AML-193 (cell line): ENCODE results near the gene FAM83G.
"Not testable (repeated sequence)": the region's sequence is repeated elsewhere in the genome, so short reads cannot be mapped to it uniquely, and the experiment has no call there.

Source experiments
- DNase-seq, 2 experiments: peaks; one replicate each; lab custom pipeline; 2025; lab: John Stamatoyannopoulos, UW

The FAM83G gene

DNA sequence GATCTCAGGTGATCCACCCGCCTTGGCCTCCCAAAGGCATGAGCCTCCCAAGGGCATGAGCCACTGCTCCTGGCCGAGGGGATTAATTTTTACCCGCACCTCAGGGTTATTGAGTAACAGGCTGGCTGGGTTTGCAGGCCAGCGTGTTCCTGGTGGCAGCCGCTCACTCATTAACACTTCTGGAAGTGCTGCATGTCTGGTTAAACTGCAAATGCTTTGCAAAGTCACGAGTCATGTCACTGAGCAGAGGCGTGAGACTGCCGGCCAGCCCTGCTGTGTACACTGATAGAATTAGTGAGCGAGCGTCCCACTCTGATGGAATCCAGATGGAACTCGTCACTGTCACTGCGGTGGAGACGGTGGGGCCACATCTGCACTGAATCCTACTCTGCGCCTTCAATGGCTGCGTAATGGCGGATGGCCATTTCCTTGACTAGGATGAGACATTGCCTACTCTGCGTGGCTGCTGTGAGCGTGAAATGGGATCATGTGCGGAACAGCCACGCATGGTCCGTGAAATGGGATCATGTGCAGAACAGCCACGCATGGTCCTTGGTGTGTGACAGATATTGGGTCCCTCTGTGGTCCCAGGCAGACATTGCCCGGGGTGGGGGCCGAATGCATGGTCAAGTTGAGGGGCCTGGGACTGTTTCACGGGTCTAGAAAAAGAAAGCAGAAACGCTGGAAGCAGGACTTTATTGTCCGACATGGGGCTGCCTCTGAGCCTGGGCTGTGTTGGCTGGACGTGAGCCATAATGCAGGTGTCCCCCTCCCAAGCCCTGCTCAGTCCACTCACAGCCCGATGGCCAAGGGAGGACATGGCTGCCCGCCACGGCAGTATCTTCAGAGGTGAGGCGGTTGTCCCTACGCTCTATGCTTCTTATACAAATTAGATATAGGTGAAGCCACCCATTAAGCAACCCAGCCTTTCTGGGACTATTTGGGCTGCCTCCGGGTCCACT lies 53.3 kb downstream of the FAM83G start:
- DNase-seq, result no peak

DNA sequence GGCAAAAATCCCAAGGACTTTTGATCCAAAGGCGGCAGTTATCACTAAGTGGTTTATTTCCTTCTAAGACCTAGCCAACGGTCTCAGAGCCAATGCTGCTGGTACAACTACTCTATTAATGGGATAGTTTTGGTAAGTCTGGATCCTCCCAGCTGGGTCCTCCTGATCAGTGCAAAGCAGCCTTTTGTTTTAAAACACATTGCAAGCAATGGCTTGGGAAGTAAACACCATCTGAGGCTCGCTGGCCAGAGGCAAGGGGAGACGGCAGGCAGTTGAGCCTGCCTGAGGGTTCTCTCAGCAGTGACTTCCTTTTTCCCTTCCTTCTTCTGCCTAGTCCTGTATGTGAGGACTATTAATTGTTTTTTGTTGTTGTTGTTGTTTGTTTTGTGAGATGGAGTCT lies 54.2 kb downstream of the FAM83G start:
- DNase-seq, result no peak

DNA sequence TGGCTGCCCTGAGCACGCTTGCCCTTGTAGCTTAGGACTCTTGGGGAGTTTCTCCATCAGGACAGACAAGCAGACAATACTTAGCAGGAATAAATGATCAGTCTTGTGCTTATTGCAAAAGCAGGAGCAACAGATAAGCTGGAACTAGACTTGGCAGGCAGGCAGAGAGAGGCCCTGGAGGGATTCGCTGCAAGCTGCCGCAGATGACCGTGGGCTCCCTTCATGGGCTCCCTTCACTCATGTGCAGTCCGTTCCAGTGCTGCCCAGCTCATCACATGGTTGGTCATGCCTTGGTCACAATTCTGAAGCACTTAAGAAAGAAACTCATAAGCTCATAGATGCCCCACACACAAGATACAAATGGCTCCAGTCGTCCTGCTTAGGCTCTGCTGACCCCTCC lies 55.0 kb downstream of the FAM83G start:
- DNase-seq, result no peak

DNA sequence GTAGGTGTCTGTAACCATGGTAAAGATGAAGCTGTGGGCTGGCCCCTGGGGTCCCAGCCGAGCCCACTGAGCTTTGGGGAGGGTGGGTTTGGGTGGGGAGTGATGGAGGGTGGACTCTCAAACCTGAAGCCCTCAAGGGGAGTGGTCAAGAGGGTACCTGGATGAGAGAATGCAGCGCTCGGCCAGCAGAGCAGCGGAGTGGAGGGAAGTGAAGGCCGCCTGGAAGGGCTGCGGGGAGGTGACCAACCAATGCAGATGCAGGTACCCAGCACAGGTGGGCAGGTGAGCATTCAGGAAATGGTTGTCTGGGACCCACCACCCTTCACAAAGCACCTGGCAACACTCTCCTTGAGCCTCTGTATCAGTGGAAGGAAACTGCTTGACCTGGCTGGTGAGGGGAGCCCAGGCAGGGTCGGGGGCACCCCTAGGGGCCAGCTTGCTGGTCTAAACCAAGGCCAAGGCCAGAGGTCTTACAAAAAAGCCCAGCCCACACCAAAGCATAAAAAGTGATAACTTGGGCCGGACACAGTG lies 56.0 kb downstream of the FAM83G start:
- no peak for DNase-seq

DNA sequence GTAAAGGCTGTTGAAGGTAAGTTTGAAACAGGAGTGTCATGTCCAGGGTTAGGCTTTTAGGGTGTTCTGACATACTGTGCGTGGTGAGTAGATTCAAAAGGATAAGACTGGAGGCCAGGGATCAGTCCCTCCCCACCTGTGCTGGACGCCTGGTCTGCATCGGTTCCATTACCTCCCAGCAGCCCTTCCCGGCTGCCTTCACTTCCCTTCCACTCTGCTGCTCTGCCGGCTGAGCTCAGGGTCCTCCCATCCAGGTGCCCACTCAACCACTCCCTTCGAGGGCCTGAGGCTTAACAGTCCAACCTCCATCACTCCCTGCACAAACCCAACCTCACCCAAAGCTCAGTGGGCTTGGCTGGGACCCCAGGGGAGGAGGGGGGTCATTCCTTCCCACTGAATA lies 56.7 kb downstream of the FAM83G start:
- no peak for DNase-seq

GRCh38 chr17:18946536-18946935 lies 58.0 kb downstream of the FAM83G start:
- no peak for DNase-seq

DNA sequence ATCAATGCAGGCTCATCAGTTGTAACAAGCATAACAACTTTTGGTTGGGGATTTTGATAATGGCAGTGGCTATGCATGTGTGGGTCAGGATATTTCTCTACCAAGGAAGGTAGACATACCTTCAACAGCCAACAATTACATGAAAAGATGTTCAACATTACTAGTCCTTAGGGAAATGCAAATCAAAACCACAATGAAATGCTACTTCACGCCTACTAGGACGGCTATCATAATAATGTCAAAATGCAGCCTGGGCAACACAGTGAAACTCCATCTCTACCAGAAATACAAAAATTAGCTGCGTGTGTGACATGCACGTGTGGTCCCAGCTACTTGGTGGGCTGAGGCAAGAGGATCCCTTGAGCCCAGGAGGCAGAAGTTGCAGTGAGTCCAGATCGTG lies 59.9 kb downstream of the FAM83G start:
- DNase-seq, result no peak

GRCh38 chr17:18938692-18939023 lies 65.9 kb downstream of the FAM83G start:
- no peak for DNase-seq

DNA sequence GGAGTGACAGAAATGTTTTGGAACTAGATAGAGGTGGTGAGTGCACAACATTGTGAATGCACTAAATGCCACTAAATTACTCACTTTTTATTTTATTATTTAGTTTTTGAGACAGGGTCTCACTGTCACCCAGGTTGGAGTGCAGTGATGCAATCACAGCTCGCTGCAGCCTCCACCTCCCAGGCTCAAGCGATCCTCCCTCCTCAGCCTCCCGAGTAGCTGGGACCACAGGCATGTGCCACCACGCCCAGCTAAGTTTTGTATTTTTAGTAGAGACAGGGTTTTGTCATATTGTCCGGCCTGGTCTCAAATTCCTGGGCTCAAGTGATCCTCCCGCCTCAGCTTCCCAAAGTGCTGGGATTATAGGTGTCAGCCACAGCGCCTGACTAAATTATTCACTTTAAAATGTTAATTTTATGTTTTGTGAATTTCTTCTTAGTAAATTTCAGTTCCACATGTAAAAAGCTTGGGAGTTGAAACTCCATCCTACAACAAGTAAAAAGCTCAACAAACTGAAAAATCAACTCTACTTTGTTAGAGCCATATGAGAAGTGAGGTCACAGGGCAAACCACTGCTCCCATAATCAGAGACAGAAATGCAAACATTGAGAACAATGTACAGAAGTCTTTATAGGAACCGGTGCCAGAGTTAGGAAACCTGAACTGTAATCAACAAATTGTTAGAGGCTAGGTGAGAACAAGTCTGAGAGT lies 66.4 kb downstream of the FAM83G start:
- DNase-seq, result no peak

DNA sequence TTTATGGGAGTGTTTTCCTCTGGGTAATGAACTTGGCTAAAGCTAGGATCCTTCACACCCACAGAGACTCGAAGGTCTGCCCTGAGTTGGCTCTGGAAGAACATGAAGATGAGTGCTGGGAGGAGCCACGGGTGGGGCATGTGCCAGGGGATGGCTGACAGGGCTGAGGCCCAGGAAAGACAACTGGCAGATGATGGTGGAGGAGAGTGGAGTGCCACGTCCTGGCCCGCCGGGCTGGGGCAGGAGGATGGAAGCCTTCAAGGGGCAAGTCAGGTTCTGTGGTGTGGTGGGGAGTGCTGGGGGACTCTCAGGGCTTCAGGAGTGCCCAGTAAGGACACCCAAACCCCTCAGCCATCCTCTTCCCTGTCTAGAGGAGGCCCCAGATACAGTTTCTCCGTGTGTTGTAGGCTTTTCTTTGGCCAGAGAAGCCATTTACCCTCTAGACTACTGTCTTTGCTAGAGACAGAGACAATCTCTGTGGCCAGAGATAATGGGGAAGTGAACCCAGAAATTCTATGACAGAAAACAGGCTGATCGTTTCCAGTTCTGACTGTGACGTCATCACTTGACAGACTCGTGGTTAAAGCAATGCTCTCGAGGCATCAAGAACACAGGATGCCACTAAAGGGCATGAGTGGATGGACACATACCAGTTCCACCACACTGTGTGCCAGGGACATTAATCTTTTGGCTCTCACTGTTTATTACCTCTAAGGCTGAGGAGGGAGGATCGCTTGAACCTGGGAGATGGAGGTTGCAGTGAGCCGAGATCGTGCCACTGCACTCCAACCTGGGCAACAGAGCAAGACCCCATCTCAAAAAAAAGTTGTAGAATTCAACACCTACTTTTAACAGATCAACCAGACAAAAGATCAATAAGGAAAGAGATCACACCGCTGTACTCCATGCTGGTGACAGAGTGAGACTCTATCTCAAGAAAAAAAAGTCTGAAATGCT lies 71.2 kb downstream of the FAM83G start:
- peak in 1 of 2 experiments; percentile 1 for DNase-seq

GRCh38 chr17:18932360-18933055 lies 72.1 kb downstream of the FAM83G start:
- no peak for DNase-seq

- DNase-seq, result no peak
These were observed 75.9 kb downstream of the FAM83G start for GRCh38 chr17:18928628-18929125.

DNA sequence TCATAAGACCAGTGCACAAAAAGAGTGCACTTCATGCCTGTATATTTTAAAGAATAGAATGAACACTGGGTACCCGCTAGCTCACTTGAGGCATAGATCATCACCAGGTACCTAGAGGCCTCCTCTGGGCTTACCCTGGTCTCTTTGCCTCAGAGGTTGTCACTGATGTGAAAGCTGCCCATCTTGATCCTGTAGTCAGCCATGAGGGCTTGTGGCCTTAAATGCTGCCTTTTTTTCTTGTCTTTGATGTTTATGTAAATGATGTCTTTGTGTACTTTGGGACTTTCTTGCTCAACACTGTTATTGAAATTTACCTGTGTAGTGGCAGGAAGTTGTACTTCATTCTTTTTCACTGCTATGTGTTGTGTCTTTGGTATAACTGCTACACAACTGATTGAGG lies 79.4 kb downstream of the FAM83G start:
- no peak for DNase-seq

- DNase-seq, result not testable (repeated sequence)
These were observed 82.0 kb downstream of the FAM83G start for GRCh38 chr17:18922596-18922995.

GRCh38 chr17:18921912-18922451 lies 82.6 kb downstream of the FAM83G start:
- peak in 1 of 2 experiments; percentile 0 for DNase-seq

DNA sequence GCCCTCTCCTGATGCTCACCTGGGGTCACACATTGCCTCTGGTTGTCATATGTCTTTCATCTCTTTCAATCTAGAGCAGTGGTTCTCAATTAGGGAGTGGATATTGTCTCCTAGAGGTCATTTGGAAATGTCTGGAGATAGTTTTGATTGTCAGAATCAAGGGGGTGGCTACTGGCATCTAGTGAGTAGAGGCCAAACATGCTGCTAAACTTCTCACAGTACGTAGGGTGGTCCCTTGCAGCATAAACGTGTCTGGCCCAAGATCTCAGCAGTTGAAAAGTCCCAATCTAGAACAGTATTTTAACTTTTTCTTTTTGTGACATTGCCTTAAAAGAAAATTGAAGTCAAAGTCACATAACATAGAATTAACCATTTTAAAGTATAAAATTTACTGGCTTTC lies 83.1 kb downstream of the FAM83G start:
- DNase-seq, result no peak

DNA sequence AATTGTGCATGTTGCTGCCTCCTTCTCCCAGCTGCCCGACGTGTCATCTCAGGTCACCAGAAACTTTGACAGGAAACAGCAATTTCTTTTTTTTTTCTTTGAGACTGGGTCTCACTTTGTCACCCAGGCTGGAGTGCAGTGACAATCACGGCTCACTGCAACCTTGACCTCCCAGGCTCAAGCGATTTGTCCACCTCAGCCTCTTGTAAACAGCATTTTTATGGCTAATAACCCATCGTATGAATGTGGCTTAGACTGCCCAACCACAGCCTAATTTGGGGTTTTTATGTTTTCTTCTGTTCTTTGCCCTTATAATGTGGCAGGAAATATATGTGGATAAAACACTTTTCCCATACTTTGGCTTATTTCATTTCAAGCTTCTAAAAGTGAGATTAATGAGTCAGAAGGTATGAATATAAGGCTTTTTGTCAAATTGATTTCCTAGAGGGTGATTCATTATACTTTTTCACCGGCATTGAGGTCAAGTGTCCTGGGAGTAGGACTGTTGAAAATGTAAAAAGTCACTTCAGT lies 83.6 kb downstream of the FAM83G start:
- DNase-seq, result no peak

GRCh38 chr17:18919963-18920362 lies 84.6 kb downstream of the FAM83G start:
- no peak for DNase-seq
